Endothelial cell of umbilical vein (primary cell): ENCODE data around the gene FHIT. TPM values are rescaled to one million over a fixed set of nuclear protein-coding genes. Genes with fewer than 3 reads are reported as not detected.

Experiments used
- BruUV-seq: library from RNA; stranded (reverse); fragments of 400-500 nt; replicated peaks from 2 replicates; lab custom pipeline; 2021; lab: Mats Ljungman, UMichigan
- CTCF ChIA-PET: fragments of 300-600, 350-600 bp; sonication (Branson Sonifier 250); formaldehyde crosslinking; loops from one replicate; lab custom pipeline; 2021; ENCODE audit warnings: antibody characterized with exemption, inconsistent platforms; lab: Charles Lee
- POLR2A ChIA-PET: fragments of 300-600, 350-600 bp; sonication (Branson Sonifier 250); formaldehyde crosslinking; loops from one replicate; lab custom pipeline; 2021; ENCODE audit warnings: antibody characterized with exemption, inconsistent platforms; lab: Charles Lee
- DNase-seq: peaks from one replicate; pipeline ENCODE4 v3.0.0-alpha.2; 2011; ENCODE audit warnings: low read depth, low spot score
- FAIRE-seq: peaks from 2 replicates; lab custom pipeline; 2011; peaks lifted over from hg19 to GRCh38; lab: Jason Lieb, UNC
- H2AFZ ChIP-seq: 2 replicates; pipeline ENCODE4 v1.6.0; 2012; ENCODE audit warnings: low read depth, low read length, control low read depth, inconsistent platforms
- H3K27ac ChIP-seq: 2 replicates; pipeline ENCODE4 v1.5.1; 2011; ENCODE audit warnings: low read depth, mild to moderate bottlenecking, control low read depth, low read length, moderate library complexity; ENCODE audit not compliant: insufficient read depth
- H3K27me3 ChIP-seq, 2 experiments: 2 replicates each; pipeline versions ENCODE4 v1.6.0 to v1.6.1; 2011; ENCODE audit warnings: low read length in 2 of 2, mixed read lengths in 1 of 2; ENCODE audit not compliant: control insufficient read depth in 2 of 2, insufficient read depth in 2 of 2
- H3K36me3 ChIP-seq, 2 experiments: 2 replicates in 1 of 2; 3 replicates in 1 of 2; pipeline ENCODE4 v1.5.1; 2011; ENCODE audit warnings: low read length in 2 of 2, mild to moderate bottlenecking in 1 of 2, moderate library complexity in 1 of 2; ENCODE audit not compliant: control insufficient read depth in 2 of 2, insufficient read depth in 2 of 2; ENCODE audit errors: extremely low read depth in 1 of 2
- H3K4me1 ChIP-seq: 3 replicates; pipeline ENCODE4 v1.5.1; 2011; ENCODE audit warnings: mild to moderate bottlenecking, low read length; ENCODE audit not compliant: control insufficient read depth, insufficient read depth; ENCODE audit errors: extremely low read depth
- H3K4me2 ChIP-seq: 2 replicates; pipeline ENCODE4 v1.6.1; 2011; ENCODE audit warnings: low read length, control low read depth, mixed read lengths; ENCODE audit not compliant: insufficient read depth
- H3K4me3 ChIP-seq, 3 experiments: fragments of 200-600 bp in 1 of 3; sonication (generic), shearing (Covaris generic) in 1 of 3; replicated peaks in 1 of 3; 2 replicates each; pipeline ENCODE4 v1.5.1; 2011 to 2016; ENCODE audit warnings: control low read depth in 3 of 3, low read length in 3 of 3, mild to moderate bottlenecking in 2 of 3, inconsistent platforms in 1 of 3, low read depth in 1 of 3, moderate library complexity in 1 of 3; ENCODE audit not compliant: insufficient read depth in 1 of 3
- H3K79me2 ChIP-seq: 2 replicates; pipeline ENCODE4 v1.6.0; 2012; ENCODE audit warnings: low read length, inconsistent platforms; ENCODE audit not compliant: control insufficient read depth, insufficient read depth
- H3K9ac ChIP-seq: replicated peaks from 2 replicates; pipeline ENCODE3; 2011; ENCODE audit warnings: low read length, control low read depth; ENCODE audit not compliant: insufficient read depth; ENCODE audit errors: extremely low read depth
- H3K9me1 ChIP-seq: replicated peaks from 3 replicates; pipeline ENCODE4 v1.6.0; 2011; ENCODE audit warnings: mild to moderate bottlenecking, low read length; ENCODE audit not compliant: control insufficient read depth, insufficient read depth; ENCODE audit errors: extremely low read depth
- H3K9me3 ChIP-seq: replicated peaks from 2 replicates; pipeline ENCODE4 v1.5.1; 2012; ENCODE audit warnings: low read length, inconsistent platforms; ENCODE audit not compliant: control insufficient read depth, insufficient read depth
- H4K20me1 ChIP-seq: replicated peaks from 2 replicates; pipeline ENCODE3; 2011; ENCODE audit warnings: mild to moderate bottlenecking, low read length; ENCODE audit not compliant: control insufficient read depth, insufficient read depth; ENCODE audit errors: extremely low read depth
- EZH2 ChIP-seq: IDR thresholded peaks from 2 replicates; pipeline ENCODE4 v1.6.1; 2012; ENCODE audit warnings: borderline replicate concordance, low read depth, mild to moderate bottlenecking, moderate library complexity, low read length, inconsistent platforms; ENCODE audit not compliant: severe bottlenecking
- FOS ChIP-seq: IDR thresholded peaks from 2 replicates; pipeline ENCODE4 v1.6.1; 2011; ENCODE audit warnings: mild to moderate bottlenecking, low read length, moderate library complexity, borderline replicate concordance; ENCODE audit not compliant: insufficient read depth
- GATA2 ChIP-seq: IDR thresholded peaks from 2 replicates; pipeline ENCODE4 v1.7.0; 2011; ENCODE audit warnings: low read depth, mild to moderate bottlenecking, moderate library complexity, mixed read lengths, low read length; ENCODE audit not compliant: insufficient read length, insufficient read depth
- JUN ChIP-seq: IDR thresholded peaks from 2 replicates; pipeline ENCODE4 v1.6.1; 2011; ENCODE audit warnings: borderline replicate concordance, low read depth; ENCODE audit not compliant: insufficient read length, insufficient read depth
- MAX ChIP-seq: IDR thresholded peaks from 2 replicates; pipeline ENCODE4 v1.6.1; 2011; ENCODE audit not compliant: insufficient read depth, insufficient read length
- MYC ChIP-seq: IDR thresholded peaks from one replicate; pipeline ENCODE4 v1.6.1; 2011; ENCODE audit warnings: mild to moderate bottlenecking, low read depth, low read length
- POLR2A ChIP-seq: IDR thresholded peaks from 2 replicates; pipeline ENCODE4 v1.6.1; 2012; ENCODE audit warnings: low read depth, mild to moderate bottlenecking, control low read depth, low read length
- POLR2AphosphoS5 ChIP-seq: IDR thresholded peaks from 2 replicates; pipeline ENCODE4 v1.6.1; 2012; ENCODE audit warnings: low read depth, mild to moderate bottlenecking, control low read depth, low read length, moderate library complexity; ENCODE audit not compliant: insufficient read depth
- dilution Hi-C: fragments of 300-500 bp; cut with MboI; formaldehyde crosslinking; loops from one replicate; pipeline ENCODE4 v1.15.0; 2019; ENCODE audit warnings: low sequenced_read_pairs; ENCODE audit not compliant: extremely low pct_ligation_motif_present
- intact Hi-C: fragments of 100-400 bp; cut with micrococcal nuclease; formaldehyde crosslinking; loops from one replicate; pipeline ENCODE4 v1.10.0; 2022
- polyA plus RNA-seq, 4 experiments: library from polyadenylated mRNA; depleted of rRNA in 3 of 4; stranded (reverse) in 3 of 4; unstranded in 1 of 4; fragments of >200 nt; gene quantifications; 2 replicates each; pipeline versions ENCODE4 v1.2.1 to v1.2.3, GENCODE V29; 2011 to 2012; ENCODE audit warnings: missing spikeins in 1 of 4
- total RNA-seq: library from RNA; stranded (reverse); gene quantifications from 2 replicates; pipeline ENCODE4 v1.2.3, GENCODE V29; 2021
- TF ChIP-seq, protein P1 (sequence below), 2 donors: IDR thresholded peaks; 1 replicate in 1 of 2; 2 replicates in 1 of 2; pipeline ENCODE4 v1.5.1; 2011; ENCODE audit warnings: low read length in 2 of 2, mild to moderate bottlenecking in 2 of 2, moderate library complexity in 2 of 2, control low read depth in 1 of 2, inconsistent platforms in 1 of 2, low read depth in 1 of 2; ENCODE audit not compliant: insufficient read depth in 1 of 2; ENCODE audit errors: extremely low read depth in 1 of 2

Gene FHIT
- total and polyA plus RNA-seq, 2 donors (not counting 3 experiments of a cell fraction or from before 2014, with no cell fraction given) = 0.47 to 2.2 TPM

- Histone ChIP-seq H4K20me1 (no peaks in the 10 kb centered on the region), H3K36me3 (no peaks in the 10 kb centered on the region), H3K27me3 (no peaks in the 10 kb centered on the region), H2AFZ (no peak overlapping the region), H3K4me1 (no peaks in the 10 kb centered on the region), H3K9me1 (no peaks in the 10 kb centered on the region), H3K4me3 (no peak overlapping the region), H3K4me2 (no peak overlapping the region), H3K9ac (no peak overlapping the region), H3K27ac (no peak overlapping the region), H3K79me2 (no peaks in the 10 kb centered on the region), H3K9me3 (no peaks in the 10 kb centered on the region)
- intact Hi-C loops (no loop called here), dilution Hi-C loops (no loop called here)
- BruUV-seq = no TSS peak
- ChIA-PET CTCF (no interaction called here), POLR2A (no interaction called here)
- DNase-seq = no peak
- no peak for FAIRE-seq
- TF ChIP-seq EZH2 (no peak), MAX (no peak), FOS (no peak), MYC (no peak), POLR2A (no peak), JUN (no peak), GATA2 (no peak), POLR2AphosphoS5 (no peak)
- TF ChIP-seq, protein P1, sequence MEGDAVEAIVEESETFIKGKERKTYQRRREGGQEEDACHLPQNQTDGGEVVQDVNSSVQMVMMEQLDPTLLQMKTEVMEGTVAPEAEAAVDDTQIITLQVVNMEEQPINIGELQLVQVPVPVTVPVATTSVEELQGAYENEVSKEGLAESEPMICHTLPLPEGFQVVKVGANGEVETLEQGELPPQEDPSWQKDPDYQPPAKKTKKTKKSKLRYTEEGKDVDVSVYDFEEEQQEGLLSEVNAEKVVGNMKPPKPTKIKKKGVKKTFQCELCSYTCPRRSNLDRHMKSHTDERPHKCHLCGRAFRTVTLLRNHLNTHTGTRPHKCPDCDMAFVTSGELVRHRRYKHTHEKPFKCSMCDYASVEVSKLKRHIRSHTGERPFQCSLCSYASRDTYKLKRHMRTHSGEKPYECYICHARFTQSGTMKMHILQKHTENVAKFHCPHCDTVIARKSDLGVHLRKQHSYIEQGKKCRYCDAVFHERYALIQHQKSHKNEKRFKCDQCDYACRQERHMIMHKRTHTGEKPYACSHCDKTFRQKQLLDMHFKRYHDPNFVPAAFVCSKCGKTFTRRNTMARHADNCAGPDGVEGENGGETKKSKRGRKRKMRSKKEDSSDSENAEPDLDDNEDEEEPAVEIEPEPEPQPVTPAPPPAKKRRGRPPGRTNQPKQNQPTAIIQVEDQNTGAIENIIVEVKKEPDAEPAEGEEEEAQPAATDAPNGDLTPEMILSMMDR (IDR thresholded peaks at IDR 0.05; ENCODE audit: extremely low read depth in 1 of 2, insufficient read depth in 1 of 2, low read depth in 1 of 2, low read length in 2 of 2) = no peak
Observed at GRCh38 chr3:60746043-60746638, 505.1 kb downstream of the FHIT start.
